ENCODE data around the gene ZNF511.

DNA sequence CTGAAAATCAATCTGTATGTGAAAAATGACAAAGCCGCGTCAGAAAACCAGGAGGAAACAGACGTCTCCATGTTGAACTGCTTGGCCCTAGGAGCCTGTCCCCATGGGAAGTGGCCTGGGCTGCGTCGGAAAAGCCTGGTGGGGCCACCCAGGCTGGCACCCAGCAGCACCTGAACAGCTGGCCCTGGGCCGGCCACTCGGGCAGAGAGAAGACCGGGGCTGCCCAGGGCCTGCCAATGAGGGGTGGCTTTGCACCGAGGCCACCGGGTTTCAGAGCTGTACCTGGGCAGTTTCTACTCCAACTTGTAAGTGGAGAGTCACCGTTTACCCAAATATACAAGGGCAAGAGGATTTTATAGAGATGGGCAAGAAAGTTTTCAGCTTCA is 50.2 kb downstream of the ZNF511 start:
- TF ChIP-seq, protein P1, sequence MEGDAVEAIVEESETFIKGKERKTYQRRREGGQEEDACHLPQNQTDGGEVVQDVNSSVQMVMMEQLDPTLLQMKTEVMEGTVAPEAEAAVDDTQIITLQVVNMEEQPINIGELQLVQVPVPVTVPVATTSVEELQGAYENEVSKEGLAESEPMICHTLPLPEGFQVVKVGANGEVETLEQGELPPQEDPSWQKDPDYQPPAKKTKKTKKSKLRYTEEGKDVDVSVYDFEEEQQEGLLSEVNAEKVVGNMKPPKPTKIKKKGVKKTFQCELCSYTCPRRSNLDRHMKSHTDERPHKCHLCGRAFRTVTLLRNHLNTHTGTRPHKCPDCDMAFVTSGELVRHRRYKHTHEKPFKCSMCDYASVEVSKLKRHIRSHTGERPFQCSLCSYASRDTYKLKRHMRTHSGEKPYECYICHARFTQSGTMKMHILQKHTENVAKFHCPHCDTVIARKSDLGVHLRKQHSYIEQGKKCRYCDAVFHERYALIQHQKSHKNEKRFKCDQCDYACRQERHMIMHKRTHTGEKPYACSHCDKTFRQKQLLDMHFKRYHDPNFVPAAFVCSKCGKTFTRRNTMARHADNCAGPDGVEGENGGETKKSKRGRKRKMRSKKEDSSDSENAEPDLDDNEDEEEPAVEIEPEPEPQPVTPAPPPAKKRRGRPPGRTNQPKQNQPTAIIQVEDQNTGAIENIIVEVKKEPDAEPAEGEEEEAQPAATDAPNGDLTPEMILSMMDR (IDR thresholded peaks at IDR 0.05 in 8 of 11, conservative IDR thresholded peaks at IDR 0.05 in 3 of 11), result no peak
- TF ChIP-seq POLR2A (IDR thresholded peaks at IDR 0.05), result no peak
